Right lobe of liver (tissue), 6 donors: ENCODE results near the gene IFT20. TPM values are rescaled to one million over a fixed set of nuclear protein-coding genes. Genes with fewer than 3 reads are reported as not detected.

Experiments used
- ATAC-seq, 4 donors: fragments of 200-7000 bp; cut with Tn5 transposase; one replicate each; pipeline ENCODE4 v1.9.1; 2020; ENCODE audit warnings: mild to moderate bottlenecking in 4 of 4, moderate library complexity in 4 of 4
- DNase-seq, 3 donors: peaks; one replicate each; pipeline ENCODE4 v3.0.0-alpha.2; 2020
- H3K27ac ChIP-seq, 3 donors: fragments of 200-600 bp; one replicate each; pipeline ENCODE4 v1.8.0; 2022
- H3K27me3 ChIP-seq, 2 donors: fragments of 200-600 bp; one replicate each; pipeline ENCODE4 v1.8.0; 2022
- H3K36me3 ChIP-seq, 4 donors: fragments of 200-600 bp; sonication (generic) in 1 of 4; one replicate each; pipeline versions ENCODE4 v1.5.1 to v1.8.0; 2017 to 2022; ENCODE audit warnings: control low read depth in 1 of 4
- H3K4me1 ChIP-seq, 4 donors: fragments of 200-600 bp; sonication (generic) in 1 of 4; one replicate each; pipeline versions ENCODE4 v1.5.1 to v1.8.0; 2017 to 2022; ENCODE audit warnings: control low read depth in 1 of 4
- H3K4me3 ChIP-seq, 3 donors: fragments of 200-600 bp; one replicate each; pipeline ENCODE4 v1.8.0; 2022
- H3K9me3 ChIP-seq, 4 donors: fragments of 200-600 bp; sonication (generic) in 1 of 4; one replicate each; pipeline versions ENCODE4 v1.5.1 to v1.8.0; 2017 to 2022; ENCODE audit warnings: control low read depth in 1 of 4
- POLR2A ChIP-seq: fragments of 450-650 bp; IDR thresholded peaks from one replicate; pipeline ENCODE4 v1.6.1; 2017; ENCODE audit warnings: antibody characterized with exemption, mild to moderate bottlenecking
- WGBS: methylation state at CpG from one replicate; pipeline ENCODE4 v1.1.6; 2018; ENCODE audit warnings: low coverage, low lambda C conversion rate; ENCODE audit not compliant: insufficient coverage; ENCODE audit errors: missing lambda C conversion rate; 5-methylcytosine and 5-hydroxymethylcytosine counted together
- intact Hi-C, 2 donors: fragments of 100-400 bp; cut with DNase I; formaldehyde crosslinking; loops; one replicate each; pipeline versions ENCODE4 v1.11.2 to v1.14.1; 2022
- total RNA-seq, 6 experiments: library from RNA; depleted of rRNA in 2 of 6; stranded (reverse); fragments of >200 nt in 2 of 6; fragmentation: NEBNext Ultra II Directional in 3 of 6; extraction: Animal tissue kit (Norgen Biotek cat#: 25700) in 3 of 6; gene quantifications; one replicate each; pipeline versions ENCODE4 v1.1.0 to v1.2.4, GENCODE V29; 2016 to 2023
- TF ChIP-seq, protein P1 (sequence below), 4 donors: fragments of 200-600 bp in 3 of 4; fragments of 450-650 bp in 1 of 4; IDR thresholded peaks; one replicate each; pipeline versions ENCODE4 v1.5.1 to v1.8.0; 2016 to 2022; ENCODE audit warnings: antibody characterized with exemption in 4 of 4, mild to moderate bottlenecking in 2 of 4
- donor health status: DM: no; HTN: yes; CAD: no.
- donor health status: DM: no; HTN: no; CAD: no.
- donor health status: DM: no; HTN: no; CAD: no.
- donor health status: DM: no; HTN: yes; CAD: no.
- donor health status: DM: no; HTN: yes; CAD: no.

IFT20 gene
- total RNA-seq, 6 experiments from 2014 or later: 20.6 to 29.6 (median 26.1) TPM

DNA sequence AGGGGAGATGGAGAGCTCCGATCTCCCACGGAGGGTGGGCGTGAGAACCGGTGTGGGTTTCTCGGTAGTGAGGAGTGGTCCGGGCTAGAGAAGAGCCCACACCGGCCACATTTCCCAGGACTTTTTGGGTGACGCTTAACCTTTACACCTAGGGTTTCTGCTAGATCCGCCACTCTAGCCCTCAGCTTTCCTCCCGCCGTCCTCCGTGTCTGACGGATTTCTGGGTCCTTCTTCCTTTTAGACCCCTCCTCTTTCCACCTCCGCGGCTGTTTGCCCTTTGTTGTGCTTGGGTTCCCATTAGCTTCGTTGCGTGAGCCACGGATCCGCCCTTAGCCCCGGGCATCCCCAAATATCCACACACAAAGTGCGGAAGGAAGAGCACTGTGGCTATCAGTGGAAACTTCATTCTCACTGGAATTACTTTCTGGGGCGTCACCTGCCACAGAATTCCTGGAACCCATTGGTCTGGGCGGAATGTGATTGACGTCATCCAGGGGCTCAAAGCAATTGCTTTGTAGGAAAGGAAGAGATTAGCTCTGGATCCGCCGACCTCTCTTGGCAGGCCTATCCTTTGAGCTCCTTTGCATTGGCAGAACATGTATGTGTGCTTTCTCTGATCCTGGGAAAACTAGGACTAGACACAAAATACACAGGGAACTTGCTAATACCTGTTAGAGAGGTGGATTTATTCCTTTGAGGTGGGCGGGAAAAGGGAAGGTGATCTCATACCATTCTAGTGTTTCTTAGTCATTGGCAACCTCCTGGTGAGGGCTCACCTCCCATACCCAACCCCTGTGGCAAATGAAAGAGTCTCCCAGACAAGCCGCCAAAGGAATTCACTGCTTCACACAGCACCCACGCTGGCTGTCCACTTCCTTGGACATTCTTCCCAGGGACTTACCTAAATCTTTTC is 943 bp upstream of the IFT20 start:
- TF ChIP-seq, protein P1, sequence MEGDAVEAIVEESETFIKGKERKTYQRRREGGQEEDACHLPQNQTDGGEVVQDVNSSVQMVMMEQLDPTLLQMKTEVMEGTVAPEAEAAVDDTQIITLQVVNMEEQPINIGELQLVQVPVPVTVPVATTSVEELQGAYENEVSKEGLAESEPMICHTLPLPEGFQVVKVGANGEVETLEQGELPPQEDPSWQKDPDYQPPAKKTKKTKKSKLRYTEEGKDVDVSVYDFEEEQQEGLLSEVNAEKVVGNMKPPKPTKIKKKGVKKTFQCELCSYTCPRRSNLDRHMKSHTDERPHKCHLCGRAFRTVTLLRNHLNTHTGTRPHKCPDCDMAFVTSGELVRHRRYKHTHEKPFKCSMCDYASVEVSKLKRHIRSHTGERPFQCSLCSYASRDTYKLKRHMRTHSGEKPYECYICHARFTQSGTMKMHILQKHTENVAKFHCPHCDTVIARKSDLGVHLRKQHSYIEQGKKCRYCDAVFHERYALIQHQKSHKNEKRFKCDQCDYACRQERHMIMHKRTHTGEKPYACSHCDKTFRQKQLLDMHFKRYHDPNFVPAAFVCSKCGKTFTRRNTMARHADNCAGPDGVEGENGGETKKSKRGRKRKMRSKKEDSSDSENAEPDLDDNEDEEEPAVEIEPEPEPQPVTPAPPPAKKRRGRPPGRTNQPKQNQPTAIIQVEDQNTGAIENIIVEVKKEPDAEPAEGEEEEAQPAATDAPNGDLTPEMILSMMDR (IDR thresholded peaks at IDR 0.05): no peak
- TF ChIP-seq POLR2A: peak; percentile 48
- intact Hi-C loops: no loop called here
- Histone ChIP-seq H3K27ac (peak overlapping the region; percentile 95 to 99 (median 95)), H3K4me3 (peak overlapping the region; percentile 94 to 96 (median 95)), H3K4me1 (peaks cover 0 to 34% (median 11%) of the 10 kb centered on the region in 4 donors), H3K9me3 (no peaks in the 10 kb centered on the region), H3K36me3 (peaks cover 0 to 22% (median 9%) of the 10 kb centered on the region in 4 donors), H3K27me3 (no peaks in the 10 kb centered on the region)
- 4% methylated on average over 26 of the region's 29 CpGs for WGBS
- peak; percentile 77 to 82 (median 78) for DNase-seq
- peak; percentile 32 to 50 (median 44) for ATAC-seq

DNA sequence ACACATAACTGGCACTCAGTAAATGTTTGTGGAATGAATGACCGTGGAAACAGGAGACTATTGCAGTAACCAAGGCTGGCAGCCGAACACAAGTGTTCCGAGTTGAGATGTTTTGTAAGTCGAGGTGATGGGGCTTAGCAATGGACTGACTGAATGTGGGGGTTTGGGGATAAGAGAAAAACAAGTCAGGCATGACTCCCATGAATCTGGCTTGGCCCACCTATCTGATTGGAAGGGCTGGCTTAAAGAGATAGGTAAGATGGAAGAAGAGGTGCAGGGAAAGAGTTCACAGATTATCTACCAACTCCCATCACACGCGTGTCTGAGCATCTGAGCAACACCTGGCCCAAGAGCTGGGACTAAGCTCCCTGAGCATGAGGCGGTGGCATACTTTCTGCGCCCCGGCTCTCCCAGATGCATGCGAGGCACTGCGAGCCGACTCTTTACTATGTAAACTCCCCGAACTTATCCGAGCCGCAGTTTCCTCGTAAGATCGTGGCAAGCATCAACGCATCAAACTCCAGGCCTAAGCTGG is 539 bp downstream of the IFT20 start:
- H3K36me3 ChIP-seq: peaks cover 0 to 22% (median 3%) of the 10 kb centered on the region in 4 donors
- H3K27me3 ChIP-seq: no peaks in the 10 kb centered on the region
- DNase-seq: no peak
- H3K27ac ChIP-seq: peak overlapping the region; percentile 66 to 95 (median 85)
- ATAC-seq: no peak
- peaks cover 0 to 34% (median 11%) of the 10 kb centered on the region in 4 donors for H3K4me1 ChIP-seq
- 4% methylated on average over 14 of the region's 18 CpGs for WGBS
- intact Hi-C loops: no loop called here
- H3K4me3 ChIP-seq: peak overlapping the region; percentile 94 to 96 (median 95)
- TF ChIP-seq, protein P1 (IDR thresholded peaks at IDR 0.05): no peak
- TF ChIP-seq POLR2A: no peak
- no peaks in the 10 kb centered on the region for H3K9me3 ChIP-seq

DNA sequence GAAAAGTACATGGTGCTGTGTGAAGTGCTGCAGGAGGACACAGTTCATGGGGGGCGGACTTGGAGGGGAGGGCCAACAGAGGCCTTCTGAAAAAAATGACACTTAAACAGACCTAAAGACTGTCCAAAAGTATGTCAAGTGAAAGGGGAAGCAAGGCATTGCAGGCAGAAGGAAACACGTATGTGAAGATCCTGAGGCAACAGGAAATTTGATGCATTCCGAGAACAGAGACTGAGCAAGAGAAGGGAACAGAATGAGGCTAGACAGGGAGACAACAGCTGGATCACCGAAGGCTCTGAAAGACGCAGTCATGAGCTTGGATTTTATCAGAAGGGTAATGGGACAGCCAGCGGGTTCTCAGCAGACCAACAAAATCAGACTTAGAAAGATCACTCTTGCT is 1.1 kb downstream of the IFT20 start:
- TF ChIP-seq, protein P1 (IDR thresholded peaks at IDR 0.05): no peak
- TF ChIP-seq POLR2A: no peak
- 49% methylated on average over 6 of the region's 6 CpGs for WGBS
- no peak overlapping the region for H3K27ac ChIP-seq

DNA sequence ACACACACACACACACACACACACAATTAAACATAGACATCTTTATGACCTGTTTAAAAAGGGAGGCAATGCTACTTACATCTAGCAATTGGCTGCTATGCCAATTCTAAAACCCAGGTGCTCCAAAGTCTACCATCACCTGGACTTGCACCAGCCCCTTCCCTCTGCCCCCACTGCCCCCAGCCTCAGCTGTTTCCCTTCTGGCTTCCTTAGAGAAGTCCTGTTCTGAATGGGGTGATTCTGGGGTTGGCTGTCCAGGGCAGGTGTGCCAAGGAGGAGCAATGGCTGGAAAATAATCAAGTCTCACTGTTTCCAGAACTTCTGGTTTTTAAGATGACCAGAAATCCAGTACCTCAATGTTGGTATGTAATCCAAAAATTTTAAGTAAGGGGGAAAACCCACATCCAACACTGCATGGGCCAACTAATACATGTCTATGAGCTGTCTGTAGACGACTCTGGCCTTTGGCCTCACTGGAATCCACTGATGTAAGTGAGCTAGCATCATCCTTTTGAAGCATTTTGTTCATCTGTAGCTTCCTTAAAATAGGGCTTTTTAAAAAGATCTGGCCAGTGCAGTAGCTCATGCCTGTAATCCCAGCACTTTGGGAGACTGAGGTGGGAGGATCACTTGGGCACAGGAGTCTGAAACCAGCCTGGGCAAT is 2.1 kb downstream of the IFT20 start:
- Histone ChIP-seq H3K9me3 (no peaks in the 10 kb centered on the region), H3K4me3 (no peak overlapping the region), H3K4me1 (peaks cover 0 to 33% (median 11%) of the 10 kb centered on the region in 4 donors), H3K27me3 (no peaks in the 10 kb centered on the region), H3K27ac (no peak overlapping the region), H3K36me3 (peaks cover 0 to 31% (median 13%) of the 10 kb centered on the region in 4 donors)
- intact Hi-C loops: no loop called here
- WGBS: 55% methylated on average over 1 of the region's 1 CpG
- ATAC-seq (no peak), DNase-seq (peak in 1 of 3 donors; percentile 40)
- TF ChIP-seq, protein P1 (IDR thresholded peaks at IDR 0.05): no peak
- no peak for TF ChIP-seq POLR2A

More for the DNA sequence above, 1.1 kb downstream of the IFT20 start:
- ATAC-seq (no peak), DNase-seq (no peak)
- peak overlapping the region; percentile 94 to 96 (median 95) for H3K4me3 ChIP-seq
- H3K9me3 ChIP-seq: no peaks in the 10 kb centered on the region
- peaks cover 0 to 23% (median 7%) of the 10 kb centered on the region in 4 donors for H3K36me3 ChIP-seq
- peaks cover 0 to 34% (median 11%) of the 10 kb centered on the region in 4 donors for H3K4me1 ChIP-seq
- no peaks in the 10 kb centered on the region for H3K27me3 ChIP-seq
- intact Hi-C loops: no loop called here
